EH (cell line): ENCODE measurements around the gene PORCN.
"Not testable (repeated sequence)": the region's sequence is repeated elsewhere in the genome, so short reads cannot be mapped to it uniquely, and the experiment has no call there.

Experiments used
- DNase-seq: peaks from one replicate; pipeline ENCODE4 v3.0.0-alpha.2; 2015; ENCODE audit warnings: low read depth

Gene PORCN

GRCh38 chrX:48540480-48540879 lies 31.7 kb downstream of the PORCN start:
- DNase-seq = no peak

GRCh38 chrX:48541140-48541814 lies 32.5 kb downstream of the PORCN start:
- DNase-seq = no peak

- no peak for DNase-seq
These were observed 40.1 kb downstream of the PORCN start for GRCh38 chrX:48548871-48549270.

DNA sequence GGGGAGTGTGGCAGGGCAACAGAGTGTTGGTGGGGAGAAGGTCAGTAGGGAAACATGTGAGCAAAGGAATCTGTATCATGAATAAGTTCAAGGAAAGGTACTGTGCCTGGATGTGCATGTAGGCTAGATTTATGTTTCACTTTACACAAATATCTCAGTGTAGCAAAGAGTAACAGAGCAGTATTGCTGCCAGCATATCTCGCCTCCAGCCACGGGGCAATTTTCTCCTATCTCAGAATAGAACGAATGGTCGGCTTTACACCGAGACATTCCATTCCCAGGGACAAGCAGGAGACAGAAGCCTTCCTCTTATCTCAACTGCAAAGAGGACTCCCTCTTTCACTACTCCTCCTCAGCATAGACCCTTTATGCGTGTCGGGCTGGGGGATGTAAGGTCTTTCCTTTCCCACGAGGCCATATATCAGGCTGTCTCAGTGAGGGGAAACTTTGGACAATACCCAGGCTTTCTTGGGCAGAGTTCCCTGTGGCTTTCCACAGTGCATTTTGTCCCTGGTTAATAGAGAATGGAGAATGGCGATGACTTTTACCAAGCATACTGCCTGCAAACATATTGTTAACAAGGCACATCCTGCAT lies 47.0 kb downstream of the PORCN start:
- not testable (repeated sequence) for DNase-seq

DNA sequence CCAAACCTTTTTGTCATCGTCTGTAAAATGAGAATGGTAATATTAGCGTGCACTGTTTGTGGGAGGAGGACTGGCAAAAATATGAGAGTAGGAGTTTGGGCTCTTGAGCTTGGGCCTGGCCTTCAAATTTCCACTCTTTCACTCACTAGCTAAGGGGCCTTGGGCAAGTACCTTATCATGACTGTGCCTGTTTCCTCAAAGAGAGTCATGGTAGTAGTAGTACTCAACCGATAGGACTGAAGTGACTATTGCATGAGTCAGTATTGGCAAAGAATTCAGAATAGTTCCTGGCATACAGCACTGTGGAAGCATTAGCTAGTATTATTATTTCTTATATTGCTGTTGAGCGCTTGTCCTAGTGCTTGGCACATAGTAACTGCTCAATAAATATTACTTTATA lies 49.5 kb downstream of the PORCN start:
- DNase-seq = peak; percentile 76

GRCh38 chrX:48559636-48560035 lies 50.8 kb downstream of the PORCN start:
- DNase-seq = no peak

DNA sequence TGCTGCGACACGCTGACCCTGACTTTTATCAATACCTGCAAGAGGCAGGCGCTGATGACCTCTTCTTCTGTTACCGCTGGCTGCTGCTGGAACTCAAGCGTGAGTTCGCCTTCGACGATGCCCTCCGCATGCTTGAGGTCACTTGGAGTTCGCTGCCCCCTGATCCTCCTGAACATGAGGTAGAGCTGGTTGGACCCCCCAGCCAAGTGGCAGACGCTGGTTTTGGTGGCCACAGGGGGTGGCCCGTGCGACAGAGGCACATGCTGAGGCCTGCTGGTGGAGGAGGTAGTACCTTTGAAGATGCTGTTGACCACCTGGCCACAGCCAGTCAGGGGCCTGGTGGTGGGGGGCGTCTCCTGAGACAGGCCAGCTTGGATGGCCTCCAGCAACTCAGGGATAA lies 51.3 kb downstream of the PORCN start:
- no peak for DNase-seq

- no peak for DNase-seq
These were observed 51.9 kb downstream of the PORCN start for GRCh38 chrX:48560681-48561080.

- peak; percentile 46 for DNase-seq
These were observed 61.2 kb downstream of the PORCN start for GRCh38 chrX:48569958-48570357.
